ENCODE data around the gene PALD1. TPM values are rescaled to one million over a fixed set of nuclear protein-coding genes. Genes with fewer than 3 reads are reported as not detected.

PALD1 gene
- total RNA-seq, 2 experiments from 2014 or later = 0.36 to 0.44 TPM

- CTCF ChIA-PET = no interaction called here
- no peaks in the 10 kb centered on the region for H3K9me3 Mint-ChIP-seq
- DNase-seq (no peak), ATAC-seq (ENCODE audit: poor library complexity) (no peak)
- no peaks in the 10 kb centered on the region for H3K36me3 Mint-ChIP-seq (ENCODE audit: low read depth)
- H3K36me3 ChIP-seq (ENCODE audit: insufficient read depth, low read length) = no peaks in the 10 kb centered on the region
- intact Hi-C loops (cut with DNase I, micrococcal nuclease) = no loop called here
- H3K4me1 Mint-ChIP-seq (ENCODE audit: low read depth) = no peaks in the 10 kb centered on the region
- no peak overlapping the region for H3K27ac Mint-ChIP-seq
- H3K27ac ChIP-seq (ENCODE audit: low read depth in 1 of 2, low read length in 2 of 2) = no peak overlapping the region
- no peaks in the 10 kb centered on the region for H3K4me1 ChIP-seq (ENCODE audit: insufficient read depth, low read length)
- H3K27me3 Mint-ChIP-seq = no peaks in the 10 kb centered on the region
- no peak overlapping the region for H3K4me3 Mint-ChIP-seq
- POLR2A ChIA-PET = no interaction called here
- H3K4me3 ChIP-seq (ENCODE audit: low read length) = no peak overlapping the region
- no peak for TF ChIP-seq CTCF (IDR thresholded peaks at IDR 0.05)
- no peaks in the 10 kb centered on the region for H3K9me3 ChIP-seq (ENCODE audit: control insufficient read depth in 1 of 2, insufficient read depth in 1 of 2, low read length in 2 of 2)
- H3K27me3 ChIP-seq (ENCODE audit: control insufficient read depth in 1 of 2, insufficient read depth in 2 of 2, low read length in 2 of 2) = no peaks in the 10 kb centered on the region
Observed at GRCh38 chr10:70536196-70536861, 57.8 kb downstream of the PALD1 start.

DNA sequence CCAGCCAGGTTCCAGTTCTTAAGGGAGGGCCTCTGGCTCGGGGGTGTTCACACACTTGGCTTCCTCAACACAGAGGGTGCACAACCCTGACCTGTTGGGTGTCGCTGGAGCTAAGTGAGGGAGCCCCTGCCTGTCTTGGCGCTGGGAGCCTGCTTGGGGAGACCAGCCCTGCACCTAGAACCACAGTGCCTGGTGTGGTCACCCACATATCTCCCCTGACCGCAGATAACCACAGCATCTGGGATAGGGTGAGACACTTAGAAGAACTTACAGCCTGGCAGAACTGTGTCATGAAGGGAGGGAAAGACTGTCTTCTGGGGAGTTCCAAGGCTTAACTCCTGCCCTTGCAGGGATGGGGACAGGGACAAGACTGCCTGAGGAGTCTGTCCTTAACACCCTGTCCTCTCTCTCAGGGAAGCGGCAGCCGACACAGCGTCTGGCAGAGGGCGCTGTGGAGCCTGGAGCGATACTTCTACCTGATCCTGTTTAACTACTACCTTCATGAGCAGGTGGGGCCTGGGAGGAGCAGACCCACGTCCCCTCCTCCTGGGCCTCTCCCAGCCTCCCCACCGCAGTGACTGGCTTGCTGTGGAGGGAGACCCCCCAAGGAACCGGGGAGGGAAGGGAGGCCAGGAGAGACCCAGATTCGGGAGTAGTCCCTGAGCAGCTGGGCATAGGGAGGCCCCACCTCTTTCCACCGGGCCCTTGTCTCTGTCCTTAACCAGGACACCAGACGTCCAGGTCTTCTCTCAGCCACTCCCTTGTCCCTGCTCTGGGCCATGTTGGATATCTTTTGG lies 59.0 kb downstream of the PALD1 start:
- ChIA-PET CTCF (no interaction called here), POLR2A (interaction anchor here (0.6 kb wide), 1 partner anchor 26 kb away, joined by 3 read pairs; no protein-coding TSS in a partner anchor)
- Mint-ChIP-seq H3K27ac (no peak overlapping the region), H3K4me3 (no peak overlapping the region), H3K36me3 (ENCODE audit: low read depth) (no peaks in the 10 kb centered on the region), H3K27me3 (no peaks in the 10 kb centered on the region), H3K9me3 (no peaks in the 10 kb centered on the region), H3K4me1 (ENCODE audit: low read depth) (no peaks in the 10 kb centered on the region)
- Histone ChIP-seq H3K4me3 (ENCODE audit: low read length) (no peak overlapping the region), H3K9me3 (ENCODE audit: control insufficient read depth in 1 of 2, insufficient read depth in 1 of 2, low read length in 2 of 2) (no peaks in the 10 kb centered on the region), H3K36me3 (ENCODE audit: insufficient read depth, low read length) (no peaks in the 10 kb centered on the region), H3K27ac (ENCODE audit: low read depth in 1 of 2, low read length in 2 of 2) (no peak overlapping the region), H3K27me3 (ENCODE audit: control insufficient read depth in 1 of 2, insufficient read depth in 2 of 2, low read length in 2 of 2) (no peaks in the 10 kb centered on the region), H3K4me1 (ENCODE audit: insufficient read depth, low read length) (no peaks in the 10 kb centered on the region)
- intact Hi-C loops (cut with DNase I, micrococcal nuclease) = no loop called here
- DNase-seq = peak in 3 of 14 experiments; percentile 15 to 28 (median 25)
- no peak for ATAC-seq (ENCODE audit: poor library complexity)
- TF ChIP-seq CTCF (IDR thresholded peaks at IDR 0.05) = peak; percentile 23

GRCh38 chr10:70538195-70538520 lies 59.6 kb downstream of the PALD1 start:
- Mint-ChIP-seq H3K36me3 (ENCODE audit: low read depth) (no peaks in the 10 kb centered on the region), H3K9me3 (no peaks in the 10 kb centered on the region), H3K4me1 (ENCODE audit: low read depth) (no peaks in the 10 kb centered on the region), H3K27me3 (no peaks in the 10 kb centered on the region), H3K4me3 (no peak overlapping the region), H3K27ac (no peak overlapping the region)
- POLR2A ChIA-PET = no interaction called here
- intact Hi-C loops (cut with DNase I, micrococcal nuclease) = no loop called here
- TF ChIP-seq CTCF (IDR thresholded peaks at IDR 0.05) = no peak
- Histone ChIP-seq H3K27ac (ENCODE audit: low read depth in 1 of 2, low read length in 2 of 2) (no peak overlapping the region), H3K27me3 (ENCODE audit: control insufficient read depth in 1 of 2, insufficient read depth in 2 of 2, low read length in 2 of 2) (no peaks in the 10 kb centered on the region), H3K4me1 (ENCODE audit: insufficient read depth, low read length) (no peaks in the 10 kb centered on the region), H3K9me3 (ENCODE audit: control insufficient read depth in 1 of 2, insufficient read depth in 1 of 2, low read length in 2 of 2) (no peaks in the 10 kb centered on the region), H3K36me3 (ENCODE audit: insufficient read depth, low read length) (no peaks in the 10 kb centered on the region), H3K4me3 (ENCODE audit: low read length) (no peak overlapping the region)
- CTCF ChIA-PET = no interaction called here
- no peak for DNase-seq
- no peak for ATAC-seq (ENCODE audit: poor library complexity)

All from CD4-positive, alpha-beta T cell (primary cell).